Measurements from ENCODE around the gene CHRDL1. TPM values are rescaled to one million over a fixed set of nuclear protein-coding genes. Genes with fewer than 3 reads are reported as not detected.

CHRDL1 gene
- total and polyA plus RNA-seq, 7 donors, result 1.9 to 5.6 (median 2.3) TPM

GRCh38 chrX:110743679-110744340, 51.8 kb downstream of the CHRDL1 start:
- Histone ChIP-seq H3K4me1 (no peaks in the 10 kb centered on the region), H3K27ac (no peak overlapping the region)
- intact Hi-C loops (cut with DNase I), result no loop called here

GRCh38 chrX:110741213-110741796, 54.3 kb downstream of the CHRDL1 start:
- intact Hi-C loops (cut with DNase I), result no loop called here
- H3K36me3 ChIP-seq (ENCODE audit: insufficient read depth in 1 of 2, low read depth in 1 of 2), result no peaks in the 10 kb centered on the region
- no peaks in the 10 kb centered on the region for H3K4me1 ChIP-seq
- ATAC-seq (no peak), DNase-seq (no peak)
- H3K4me3 ChIP-seq, result no peak overlapping the region
- 83 to 92% (median 83%) methylated on average over 1 of the region's 1 CpG for whole genome bisulfite sequencing, 3 donors
- H3K9me3 ChIP-seq, result no peaks in the 10 kb centered on the region
- H3K27me3 ChIP-seq (ENCODE audit: insufficient read depth in 3 of 3, low read length in 2 of 3), result peaks cover 0 to 17% (median 0%) of the 10 kb centered on the region in 3 donors
- no peak for TF ChIP-seq CTCF (IDR thresholded peaks at IDR 0.05)
- no peak overlapping the region for H3K27ac ChIP-seq

More at GRCh38 chrX:110743679-110744340, 51.8 kb downstream of the CHRDL1 start:
- Histone ChIP-seq H3K27me3 (ENCODE audit: insufficient read depth in 3 of 3, low read length in 2 of 3) (peaks cover 0 to 18% (median 0%) of the 10 kb centered on the region in 3 donors), H3K36me3 (ENCODE audit: insufficient read depth in 1 of 2, low read depth in 1 of 2) (no peaks in the 10 kb centered on the region), H3K9me3 (no peaks in the 10 kb centered on the region), H3K4me3 (no peak overlapping the region)
- WGBS, 3 donors, result 58 to 72% (median 64%) methylated on average over 5 of the region's 5 CpGs
- no peak for DNase-seq
- ATAC-seq, result no peak
- no peak for TF ChIP-seq CTCF (IDR thresholded peaks at IDR 0.05)

DNA sequence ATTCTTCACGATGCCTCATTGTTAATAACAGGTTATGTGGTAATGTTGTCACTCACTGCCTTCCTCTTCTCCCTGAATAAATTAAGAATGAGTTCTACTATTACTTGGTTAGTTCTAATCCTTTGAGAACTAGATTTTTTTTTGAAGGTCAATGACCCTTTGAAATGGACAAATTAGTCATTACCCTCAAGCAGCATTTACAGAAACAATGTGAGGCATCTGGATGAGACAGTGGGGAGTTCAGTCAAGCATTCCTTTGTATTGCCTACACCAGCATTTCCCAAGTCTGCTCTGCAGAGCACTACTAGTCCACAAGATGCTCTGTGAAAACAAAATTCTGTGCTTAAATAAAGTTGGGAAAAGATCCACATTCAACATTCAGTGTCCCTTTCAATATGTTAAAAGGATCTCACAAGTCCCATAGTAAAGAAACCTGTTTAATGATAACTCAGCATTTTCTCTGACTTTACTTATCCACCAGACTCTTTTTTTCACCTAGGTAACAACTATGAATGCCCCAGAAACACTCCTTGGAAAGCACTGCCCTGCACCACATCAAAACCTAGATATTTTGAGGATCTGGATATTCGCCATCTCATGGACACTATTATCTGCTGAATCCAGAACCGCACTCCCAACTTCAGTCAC, 60.6 kb downstream of the CHRDL1 start:
- Histone ChIP-seq H3K27me3 (ENCODE audit: insufficient read depth in 3 of 3, low read length in 2 of 3) (peaks cover 0 to 25% (median 0%) of the 10 kb centered on the region in 3 donors), H3K4me3 (no peak overlapping the region), H3K9me3 (no peaks in the 10 kb centered on the region), H3K4me1 (no peaks in the 10 kb centered on the region), H3K36me3 (ENCODE audit: insufficient read depth in 1 of 2, low read depth in 1 of 2) (no peaks in the 10 kb centered on the region), H3K27ac (no peak overlapping the region)
- TF ChIP-seq CTCF (IDR thresholded peaks at IDR 0.05), result no peak
- DNase-seq (no peak), ATAC-seq (no peak)
- intact Hi-C loops (cut with DNase I), result no loop called here
- 69 to 88% (median 84%) methylated on average over 3 of the region's 3 CpGs for WGBS, 3 donors

DNA sequence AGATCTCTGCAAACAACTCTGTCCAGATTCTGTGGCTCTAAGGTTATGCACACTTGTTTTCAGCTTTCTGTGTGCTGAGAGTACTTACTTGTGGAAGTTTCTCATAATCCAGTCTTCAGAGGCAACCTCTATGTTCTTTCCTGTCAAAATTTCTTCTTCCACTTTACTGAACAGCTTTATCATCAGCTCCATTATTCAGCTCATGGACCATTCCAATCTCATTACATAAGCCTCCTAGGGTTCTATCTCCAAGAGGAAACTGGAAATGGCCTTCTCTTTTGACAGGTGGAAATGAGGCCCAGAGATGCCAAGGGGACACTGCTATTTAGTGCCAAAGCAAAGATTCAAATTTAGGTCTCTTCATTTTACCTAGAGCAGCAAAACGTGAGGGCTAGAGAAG, 61.3 kb downstream of the CHRDL1 start:
- TF ChIP-seq CTCF (IDR thresholded peaks at IDR 0.05), result no peak
- WGBS, 3 donors, result 40 to 50% (median 42%) methylated on average over 1 of the region's 1 CpG
- intact Hi-C loops (cut with DNase I), result no loop called here

More for the DNA sequence above, 61.3 kb downstream of the CHRDL1 start:
- H3K4me3 ChIP-seq, result no peak overlapping the region
- no peaks in the 10 kb centered on the region for H3K9me3 ChIP-seq
- DNase-seq (no peak), ATAC-seq (no peak)
- H3K27ac ChIP-seq, result no peak overlapping the region
- no peaks in the 10 kb centered on the region for H3K36me3 ChIP-seq (ENCODE audit: insufficient read depth in 1 of 2, low read depth in 1 of 2)
- peaks cover 0 to 22% (median 0%) of the 10 kb centered on the region in 3 donors for H3K27me3 ChIP-seq (ENCODE audit: insufficient read depth in 3 of 3, low read length in 2 of 3)
- no peaks in the 10 kb centered on the region for H3K4me1 ChIP-seq

Data from psoas muscle (tissue), 8 donors.